K562 (cell line): ENCODE data around the gene VSIG10. TPM values are rescaled to one million over a fixed set of nuclear protein-coding genes. Genes with fewer than 3 reads are reported as not detected.
A peak's percentile ranks its signal among the peaks of the same experiment; 100 is the strongest.

ENCODE experiments used
- ARNT ChIP-seq, 2 experiments: fragments of 450-650 bp; IDR thresholded peaks; 2 replicates each; pipeline ENCODE4 v1.6.1; 2016; ENCODE audit warnings: mild to moderate bottlenecking in 1 of 2
- BACH1 ChIP-seq: fragments of 200-800 bp; sonication (Bioruptor generic); IDR thresholded peaks from 2 replicates; pipeline ENCODE4 v1.6.1; 2016; ENCODE audit warnings: missing genetic modification characterization, missing compliant biosample characterization
- CCAR2 ChIP-seq: fragments of 200-400 bp; formaldehyde crosslinking; IDR thresholded peaks from 2 replicates; pipeline ENCODE4 v1.6.1; 2017; ENCODE audit warnings: mild to moderate bottlenecking, low read depth, low read length
- CTCF ChIP-seq, 3 experiments: IDR thresholded peaks in 2 of 3; conservative IDR thresholded peaks in 1 of 3; 2 replicates each; pipeline ENCODE4 v1.5.1; 2011 to 2012; ENCODE audit warnings: low read length in 3 of 3, mild to moderate bottlenecking in 3 of 3, control low read depth in 2 of 3, improper control_type of control experiment in 1 of 3, inconsistent platforms in 1 of 3, low read depth in 1 of 3, mixed read lengths in 1 of 3, moderate library complexity in 1 of 3; ENCODE audit not compliant: insufficient read depth in 2 of 3
- PPARD ChIP-seq: fragments of 250-450 bp; sonication (Bioruptor Pico); IDR thresholded peaks from 2 replicates; pipeline ENCODE4 v1.8.0; 2022; ENCODE audit warnings: inconsistent platforms, mild to moderate bottlenecking, moderate library complexity
- PURB ChIP-seq: sonication (generic); formaldehyde crosslinking; IDR thresholded peaks from 2 replicates; pipeline ENCODE4 v1.9.0; 2021; ENCODE audit warnings: low read depth, mild to moderate bottlenecking, missing genetic modification reagents
- SPI1 ChIP-seq: IDR thresholded peaks from 2 replicates; pipeline ENCODE4 v1.6.1; 2011; ENCODE audit warnings: low read depth, low read length, control low read depth, borderline replicate concordance
- SRSF3 ChIP-seq: fragments of 200-400 bp; formaldehyde crosslinking; IDR thresholded peaks from 2 replicates; pipeline ENCODE4 v1.6.1; 2016; ENCODE audit warnings: mild to moderate bottlenecking, low read length, moderate library complexity; ENCODE audit not compliant: insufficient read depth
- TEAD4 ChIP-seq, 2 experiments: sonication (generic) in 1 of 2; formaldehyde crosslinking in 1 of 2; IDR thresholded peaks; 2 replicates each; pipeline versions ENCODE4 v1.6.1 to v1.8.0; 2012 to 2022; ENCODE audit warnings: borderline replicate concordance in 1 of 2, inconsistent platforms in 1 of 2, low read length in 1 of 2, mild to moderate bottlenecking in 1 of 2, missing genetic modification reagents in 1 of 2
- TSC22D4 ChIP-seq: fragments of 450-650 bp; IDR thresholded peaks from 2 replicates; pipeline ENCODE4 v1.6.1; 2016; ENCODE audit warnings: missing genetic modification characterization, missing biosample characterization, control low read depth
- USF2 ChIP-seq: sonication (generic); formaldehyde crosslinking; IDR thresholded peaks from 2 replicates; pipeline ENCODE4 v1.5.0; 2020; ENCODE audit warnings: missing genetic modification reagents
- ZBTB8A ChIP-seq: fragments of 450-650 bp; IDR thresholded peaks from 2 replicates; pipeline ENCODE4 v1.6.1; 2018; ENCODE audit warnings: mild to moderate bottlenecking, moderate library complexity; ENCODE audit not compliant: partially characterized antibody
- ZFP91 ChIP-seq: sonication (generic); formaldehyde crosslinking; IDR thresholded peaks from 2 replicates; pipeline ENCODE4 v1.8.0; 2022; ENCODE audit warnings: mild to moderate bottlenecking, missing genetic modification reagents
- ZNF668 ChIP-seq: fragments of 250-450 bp; sonication (Bioruptor Pico); IDR thresholded peaks from 2 replicates; pipeline ENCODE4 v1.8.0; 2022; ENCODE audit warnings: mild to moderate bottlenecking, inconsistent platforms
- polyA plus RNA-seq, 8 experiments: library from polyadenylated mRNA; depleted of rRNA in 4 of 8; stranded (reverse) in 5 of 8; unstranded in 3 of 8; fragments of >200 nt; fragmentation: Nextera tagmentation in 2 of 8; fragmentation: Illumina TruSeq in 1 of 8; extraction: Ambion mirVana in 2 of 8; extraction: Trizol in 1 of 8; gene quantifications; 2 replicates each; pipeline versions ENCODE4 v1.2.1 to v1.2.3, GENCODE V29; 2011 to 2014; ENCODE audit warnings: inconsistent platforms in 1 of 8, missing spikeins in 1 of 8
- total RNA-seq, 7 experiments: library from RNA; depleted of rRNA in 6 of 7; stranded (reverse); fragments of >200 nt in 6 of 7; fragmentation: Illumina TruSeq in 2 of 7; extraction: Trizol in 2 of 7; gene quantifications; 2 replicates each; pipeline versions ENCODE4 v1.2.1 to v1.2.3, GENCODE V29; 2011 to 2021; ENCODE audit warnings: low replicate concordance in 1 of 7

VSIG10 gene
- total and polyA plus RNA-seq, 9 of the 15 experiments (the other 6 are each of a cell fraction or from before 2014, with no cell fraction given) = 4.1 to 8.8 (median 4.7) TPM

- TF ChIP-seq TSC22D4 (tag) (no peak), CTCF (IDR thresholded peaks at IDR 0.05 in 2 of 3, conservative IDR thresholded peaks at IDR 0.05 in 1 of 3; ENCODE audit: insufficient read depth in 2 of 3, low read depth in 1 of 3, low read length in 3 of 3) (peak; percentile 25 to 44 (median 37); a peak in 4 of 6 replicates), ZBTB8A (no peak), PPARD (CRISPR knock-in tag) (no peak), USF2 (CRISPR knock-in tag) (no peak), ZFP91 (0 out of 2 replicates have a peak, but pooled peaks have one; percentile 56), ZNF668 (CRISPR knock-in tag) (no peak), BACH1 (no peak), TEAD4 (IDR thresholded peaks at IDR 0.05; ENCODE audit: low read length) (no peak), TEAD4 (CRISPR knock-in tag; IDR thresholded peaks at IDR 0.05; ENCODE audit: borderline replicate concordance) (no peak), CCAR2 (no peak), SRSF3 (no peak), SPI1 (peak; percentile 41; the same call in 1 of the 2 replicates), PURB (no peak), ARNT (IDR thresholded peaks at IDR 0.05) (no peak)
- TF ChIP-seq, all 486 proteins: peak for 4
These were observed 39.2 kb downstream of the VSIG10 start (continued) for GRCh38 chr12:118064608-118065007.
